ENCODE data around the gene NES. TPM values are rescaled to one million over a fixed set of nuclear protein-coding genes. Genes with fewer than 3 reads are reported as not detected.

The NES gene
- total and polyA plus RNA-seq, 12 donors = 46.8 to 389 (median 177) TPM

GRCh38 chr1:156677616-156678596, 699 bp upstream of the NES start:
- Histone ChIP-seq H3K27me3 (peaks cover 0 to 68% (median 0%) of the 10 kb centered on the region in 7 donors), H3K4me1 (peaks cover 23 to 53% (median 42%) of the 10 kb centered on the region in 9 donors), H3K36me3 (peaks cover 0 to 25% (median 6%) of the 10 kb centered on the region in 9 donors), H3K27ac (peak overlapping the region; percentile 68 to 99 (median 92)), H3K4me3 (peak overlapping the region; percentile 61 to 94 (median 84)), H3K9me3 (no peaks in the 10 kb centered on the region)
- ATAC-seq = peak; percentile 53 to 83 (median 70)
- intact Hi-C loops (cut with DNase I) = loop anchor here (1.0 to 5.0 kb wide), 8 partner anchors 17 to 221 kb away; partner anchors contain the start of gene PRCC (in 1 of the 10)
- WGBS, 2 donors = 2 to 3% methylated on average over 22 of the region's 22 CpGs
- TF ChIP-seq CTCF (IDR thresholded peaks at IDR 0.05) = peak; percentile 76 to 95 (median 89)
- peak; percentile 68 to 87 for DNase-seq

DNA sequence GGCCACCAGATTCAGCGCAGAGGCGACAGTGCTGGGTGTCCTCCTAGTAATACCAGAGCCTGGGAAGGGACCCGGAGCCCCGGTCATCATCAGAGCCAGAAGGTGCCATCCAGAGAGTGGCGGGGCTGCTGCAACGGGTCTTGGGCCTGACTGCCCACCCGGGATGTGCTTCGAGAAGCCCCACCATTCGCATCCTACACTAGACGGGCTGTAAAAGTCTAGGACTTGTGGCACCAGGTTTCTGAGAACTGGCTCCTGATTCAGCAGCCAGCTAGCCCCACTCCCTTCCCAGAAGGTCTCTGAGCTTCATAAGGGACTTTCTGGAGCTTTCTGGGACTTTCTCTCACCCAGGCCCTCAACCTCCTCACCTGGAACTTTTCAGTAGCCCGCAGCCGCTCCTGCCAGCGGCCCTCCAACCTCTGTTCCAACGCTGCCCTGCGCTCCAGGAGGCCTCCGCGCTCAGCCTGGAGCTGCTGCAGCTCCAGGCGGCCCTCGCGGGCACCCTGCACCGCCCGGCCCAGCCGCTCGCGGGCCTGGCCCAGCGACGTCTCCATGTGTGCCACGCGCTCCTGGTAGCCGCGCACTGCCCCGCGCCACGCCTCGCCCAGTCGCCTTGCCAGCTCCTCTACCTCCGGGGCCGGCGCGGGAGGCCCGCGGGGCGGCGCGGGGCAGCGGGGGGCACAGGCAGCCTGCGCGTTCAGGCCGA, 940 bp downstream of the NES start:
- intact Hi-C loops (cut with DNase I) = loop anchor here in 5 of 10 donors (2.0 to 5.0 kb wide), 4 partner anchors 15 to 219 kb away; partner anchors contain the start of gene PRCC (in 1 of the 5)
- peak overlapping the region; percentile 68 to 99 (median 92) for H3K27ac ChIP-seq

GRCh38 chr1:156675210-156676113, 1.7 kb downstream of the NES start:
- Histone ChIP-seq H3K36me3 (peaks cover 0 to 50% (median 27%) of the 10 kb centered on the region in 9 donors), H3K4me1 (peaks cover 31 to 77% (median 58%) of the 10 kb centered on the region in 9 donors), H3K27me3 (peaks cover 0 to 51% (median 0%) of the 10 kb centered on the region in 7 donors), H3K9me3 (no peaks in the 10 kb centered on the region), H3K4me3 (peak overlapping the region; percentile 61 to 94 (median 84)), H3K27ac (peak overlapping the region; percentile 68 to 99 (median 92))
- no peak for TF ChIP-seq CTCF (IDR thresholded peaks at IDR 0.05)
- 28 to 34% methylated on average over 18 of the region's 18 CpGs for WGBS, 2 donors
- DNase-seq (peak in 1 of 2 donors; percentile 69), ATAC-seq (peak; percentile 4 to 47 (median 24))
- intact Hi-C loops (cut with DNase I) = loop anchor here in 5 of 10 donors (1.0 to 5.0 kb wide), 5 partner anchors 9 to 218 kb away; partner anchors contain the start of gene PRCC (in 1 of the 5)

More for the DNA sequence above, 940 bp downstream of the NES start:
- no peaks in the 10 kb centered on the region for H3K9me3 ChIP-seq
- peaks cover 23 to 69% (median 50%) of the 10 kb centered on the region in 9 donors for H3K4me1 ChIP-seq
- H3K4me3 ChIP-seq = peak overlapping the region; percentile 61 to 94 (median 84)
- TF ChIP-seq CTCF (IDR thresholded peaks at IDR 0.05) = no peak
- ATAC-seq (peak in 4 of 8 donors; percentile 6 to 58 (median 18)), DNase-seq (no peak)
- WGBS, 2 donors = 3 to 5% methylated on average over 44 to 49 of the region's 49 CpGs
- peaks cover 0 to 57% (median 0%) of the 10 kb centered on the region in 7 donors for H3K27me3 ChIP-seq
- H3K36me3 ChIP-seq = peaks cover 0 to 42% (median 20%) of the 10 kb centered on the region in 9 donors

Measured in heart right ventricle (tissue), 16 donors.